ENCODE data around the gene DTD2.

- no peak for TF ChIP-seq CTCF (IDR thresholded peaks at IDR 0.05)
- TF ChIP-seq POLR2A (IDR thresholded peaks at IDR 0.05): no peak
- no peak for TF ChIP-seq EP300 (IDR thresholded peaks at IDR 0.05)
- TF ChIP-seq POLR2AphosphoS5 (IDR thresholded peaks at IDR 0.05): no peak
Observed at GRCh38 chr14:31477248-31477647, 19.9 kb upstream of the DTD2 start.

Data from upper lobe of left lung (tissue), 4 donors.